IPS DF 4.7 (cell line): Measurements from ENCODE around the gene MYLK4.

Source experiments
- DNase-seq: peaks from one replicate; pipeline ENCODE4 v3.0.0-alpha.2; 2013; ENCODE audit warnings: low spot score; ENCODE audit errors: extremely low read depth

MYLK4 gene

DNA sequence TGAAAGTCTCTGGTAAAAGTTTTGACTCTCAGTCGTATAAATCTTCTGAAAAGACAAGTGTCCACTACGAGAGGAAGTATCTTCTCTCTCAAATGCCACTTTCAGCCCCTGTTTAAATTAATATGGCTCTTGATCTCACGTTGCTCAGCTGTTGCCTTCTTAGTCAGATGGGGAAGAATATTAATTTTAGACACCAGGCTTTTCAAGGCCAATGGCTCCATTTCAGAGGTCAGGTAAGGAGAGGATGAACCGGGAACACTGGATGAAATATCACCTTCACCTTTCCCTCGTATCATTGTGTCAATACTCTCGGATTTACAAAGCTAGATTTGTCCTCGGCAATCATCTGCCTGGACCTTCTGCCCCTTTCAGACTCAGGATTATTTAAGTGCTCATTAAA is at the start of gene MYLK4:
TSS of gene MYLK4 (minus strand) at position 91 of the 400 bp plus-strand sequence. CDS start 1,628 bp downstream, outside the sequence.
- no peak for DNase-seq

DNA sequence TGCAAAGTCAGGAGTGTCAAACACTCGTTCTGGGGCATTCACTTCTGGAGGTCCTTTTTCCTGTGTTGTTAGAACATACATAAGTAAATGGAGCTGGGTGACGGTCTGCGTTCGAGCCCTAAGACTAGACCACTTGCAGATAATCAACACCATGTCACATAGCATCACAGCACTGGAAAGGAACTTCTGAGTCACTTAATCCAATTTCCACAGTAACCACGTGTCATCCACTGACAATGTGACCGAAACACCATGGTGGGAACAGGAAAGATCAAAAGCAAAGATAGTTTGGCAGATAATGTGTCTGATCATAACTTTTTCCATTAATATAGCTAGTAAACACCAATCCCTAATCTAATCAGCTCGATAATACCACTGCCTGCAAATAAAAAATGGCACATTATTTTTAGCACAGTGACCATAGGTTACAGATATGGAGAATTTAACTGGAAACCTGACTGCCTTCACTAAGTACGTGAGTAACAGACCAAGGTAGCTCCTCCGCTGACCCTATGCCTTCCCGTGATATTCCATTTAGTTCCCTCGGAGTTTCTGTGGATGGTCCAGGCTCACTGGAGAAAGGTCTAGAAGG is 49.3 kb upstream of the MYLK4 start:
- no peak for DNase-seq

GRCh38 chr6:2798586-2799134 is 47.9 kb upstream of the MYLK4 start:
- no peak for DNase-seq

DNA sequence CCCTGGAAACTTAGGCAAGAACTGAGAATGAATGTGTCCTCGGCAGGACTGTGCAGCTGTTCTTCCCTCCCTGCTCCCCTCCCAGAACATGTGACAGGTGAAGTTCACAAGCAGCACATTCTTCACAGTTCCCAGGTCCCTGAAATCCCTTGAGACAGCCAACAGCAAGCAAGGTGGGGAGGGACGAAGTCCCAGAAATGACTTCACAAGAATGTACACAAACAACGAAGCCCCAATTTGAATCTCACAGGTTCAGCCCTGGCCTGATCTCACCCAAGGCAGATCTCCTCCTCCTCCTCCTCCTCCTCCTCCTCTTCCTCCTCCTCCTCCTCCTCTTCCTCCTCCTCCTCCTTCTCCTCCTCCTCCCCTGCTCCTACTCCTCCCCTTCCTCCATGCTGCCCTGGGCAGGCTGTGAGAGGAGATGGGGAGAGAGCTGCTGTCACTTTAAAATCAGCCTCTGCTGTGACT is 46.9 kb upstream of the MYLK4 start:
- DNase-seq: no peak

DNA sequence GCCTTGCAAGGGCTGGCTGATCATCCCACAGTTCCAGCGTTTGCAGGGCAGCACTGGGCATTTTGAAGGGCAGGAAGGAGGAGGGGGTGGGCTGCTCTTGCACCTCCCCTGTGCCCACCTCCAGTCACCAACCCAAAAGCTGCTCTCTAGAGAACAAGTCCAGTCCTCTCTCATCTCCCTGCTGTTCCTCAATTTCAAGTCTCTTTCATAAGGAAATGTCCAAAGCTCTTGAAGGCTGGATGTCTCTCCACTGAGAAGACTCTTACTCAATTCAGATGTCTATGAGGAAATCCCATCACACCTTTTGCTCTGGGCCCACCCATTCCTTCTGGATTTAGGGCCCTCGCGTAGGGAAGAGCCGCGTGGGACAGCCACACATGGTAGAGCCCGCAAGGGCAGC is 46.1 kb upstream of the MYLK4 start:
- no peak for DNase-seq

GRCh38 chr6:2795956-2796355 is 45.2 kb upstream of the MYLK4 start:
- no peak for DNase-seq

DNA sequence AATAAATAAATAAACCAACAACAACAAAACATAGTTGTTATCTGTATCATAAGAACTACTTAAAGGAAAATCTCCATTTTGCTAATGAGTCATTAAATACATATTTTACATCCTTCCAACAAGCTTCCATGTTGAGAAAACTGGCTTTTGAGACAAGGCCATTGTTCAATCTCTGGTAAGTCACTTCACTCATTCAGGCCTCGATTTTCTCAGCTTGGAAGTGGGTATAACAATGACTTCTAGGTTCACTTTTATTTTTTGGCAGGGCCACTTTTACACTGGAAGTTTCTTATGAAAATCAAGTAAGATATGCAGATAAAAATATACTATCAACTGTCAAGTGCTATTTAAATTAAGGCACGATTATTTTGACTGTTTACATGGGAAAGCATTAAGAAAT is 44.4 kb upstream of the MYLK4 start:
- no peak for DNase-seq

DNA sequence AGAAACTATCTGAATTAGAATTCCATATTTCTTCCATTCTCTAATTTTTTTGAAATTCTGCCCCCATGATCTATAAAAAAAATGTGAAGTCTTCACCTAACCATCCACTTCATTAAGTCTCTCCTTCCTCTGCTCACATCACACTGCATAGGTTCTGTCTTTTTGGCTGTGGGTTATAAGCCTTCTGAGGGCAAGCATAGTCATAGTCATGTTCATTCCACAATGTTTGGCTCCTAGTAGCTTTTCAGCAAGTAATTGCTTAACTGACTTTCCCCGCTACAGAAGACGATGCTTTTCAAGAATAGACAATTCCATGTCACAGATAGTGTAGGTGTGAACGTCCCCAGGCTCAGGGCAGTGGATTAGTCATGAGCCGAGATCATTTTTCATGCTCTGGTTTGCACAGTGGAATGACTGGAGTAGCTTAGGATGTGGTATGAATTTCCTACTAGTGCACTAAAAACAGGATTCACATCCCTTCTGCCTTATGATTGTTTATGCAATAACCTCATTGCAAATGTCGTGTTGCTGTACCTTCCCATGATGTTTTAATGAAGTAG is 43.5 kb upstream of the MYLK4 start:
- no peak for DNase-seq

DNA sequence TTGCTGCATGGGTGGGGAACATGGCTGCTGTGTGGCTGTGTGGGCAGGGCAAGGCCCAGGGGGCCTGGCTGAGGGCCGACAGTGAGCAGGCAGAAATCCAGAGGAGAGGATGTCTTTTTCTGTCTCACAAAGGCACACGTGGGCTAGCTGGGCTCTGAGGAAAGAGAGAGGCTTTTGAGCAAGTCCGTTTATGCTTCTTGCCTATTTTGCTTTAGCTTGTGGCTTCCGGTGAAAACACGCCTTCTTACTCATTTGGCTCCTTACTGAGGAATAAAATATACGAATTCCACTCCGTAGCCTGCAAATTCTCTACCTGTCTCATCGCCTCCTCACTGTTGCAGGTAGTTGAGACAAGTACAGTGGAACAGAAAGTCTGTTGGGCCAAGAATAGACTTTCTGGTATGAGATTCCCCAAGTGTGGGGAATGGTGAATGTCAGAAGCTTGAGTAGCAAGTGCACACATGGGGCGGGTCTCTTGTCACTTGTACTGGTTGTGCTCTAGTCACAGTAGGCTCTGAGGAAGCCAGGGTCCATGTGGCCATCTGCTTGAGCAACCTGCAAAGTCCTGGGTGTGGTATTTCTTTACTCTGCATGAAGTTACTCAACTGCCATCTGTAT is 42.9 kb upstream of the MYLK4 start:
- DNase-seq: no peak

GRCh38 chr6:2792330-2793110 is 41.8 kb upstream of the MYLK4 start:
- no peak for DNase-seq

- no peak for DNase-seq
Measured at GRCh38 chr6:2791450-2791974, 40.8 kb upstream of the MYLK4 start.

- DNase-seq: peak; percentile 56
Measured at GRCh38 chr6:2790588-2791449, 40.1 kb upstream of the MYLK4 start.

GRCh38 chr6:2786269-2786668 is 35.5 kb upstream of the MYLK4 start:
- no peak for DNase-seq

DNA sequence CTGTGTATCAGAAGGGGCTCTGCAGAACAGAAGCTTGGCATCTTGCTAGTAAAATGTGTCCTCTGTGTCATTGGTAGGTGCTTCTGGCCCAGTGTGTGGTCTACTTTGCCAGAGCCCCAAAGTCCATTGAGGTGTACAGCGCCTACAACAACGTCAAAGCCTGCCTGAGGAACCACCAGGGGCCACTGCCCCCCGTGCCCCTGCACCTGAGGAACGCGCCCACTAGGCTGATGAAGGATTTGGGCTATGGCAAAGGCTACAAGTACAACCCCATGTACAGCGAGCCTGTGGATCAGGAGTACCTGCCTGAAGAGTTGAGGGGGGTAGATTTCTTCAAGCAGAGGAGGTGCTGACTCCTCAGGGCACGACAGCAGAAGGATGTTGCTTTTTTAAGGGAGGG is 34.2 kb upstream of the MYLK4 start:
- DNase-seq: no peak

GRCh38 chr6:2784061-2784460 is 33.3 kb upstream of the MYLK4 start:
- no peak for DNase-seq

DNA sequence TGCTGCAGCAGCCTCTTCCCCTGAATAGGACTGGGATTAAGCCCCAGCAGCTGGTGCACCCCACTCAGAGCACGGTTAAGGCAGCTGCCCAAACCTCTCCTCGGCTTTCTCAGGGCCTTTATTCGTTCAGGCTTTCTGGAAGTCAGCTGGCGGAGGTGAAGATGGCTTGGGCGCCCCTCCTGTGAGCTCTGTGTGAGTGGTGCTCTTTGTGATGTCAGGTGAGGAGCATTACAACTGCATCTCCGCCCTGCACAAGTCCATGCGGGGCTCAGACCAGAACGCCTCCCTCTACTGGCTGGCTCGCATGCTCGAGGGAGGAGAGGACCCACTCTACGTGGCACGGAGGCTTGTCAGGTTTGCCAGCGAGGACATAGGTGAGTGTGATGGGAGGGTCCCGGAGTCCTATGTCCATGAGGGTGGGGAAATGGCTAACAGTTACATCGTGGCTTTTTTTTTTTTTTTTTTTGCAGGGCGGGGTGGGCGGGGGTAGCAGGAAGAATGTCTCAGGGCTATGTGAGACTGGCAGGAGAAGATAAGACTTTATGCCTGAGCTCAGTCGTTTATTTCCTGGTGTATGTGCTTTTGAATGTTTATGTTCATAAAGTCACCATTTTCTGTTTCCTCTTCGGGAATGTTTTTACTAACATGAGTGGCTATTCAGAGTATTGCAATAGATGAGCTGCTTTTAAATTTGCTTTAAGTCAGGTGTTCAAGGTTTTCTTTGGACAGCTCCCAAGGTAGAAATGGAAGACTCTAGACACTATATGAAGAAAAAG is 32.7 kb upstream of the MYLK4 start:
- no peak for DNase-seq

- no peak for DNase-seq
Measured at GRCh38 chr6:2782825-2783187, 32.1 kb upstream of the MYLK4 start.

DNA sequence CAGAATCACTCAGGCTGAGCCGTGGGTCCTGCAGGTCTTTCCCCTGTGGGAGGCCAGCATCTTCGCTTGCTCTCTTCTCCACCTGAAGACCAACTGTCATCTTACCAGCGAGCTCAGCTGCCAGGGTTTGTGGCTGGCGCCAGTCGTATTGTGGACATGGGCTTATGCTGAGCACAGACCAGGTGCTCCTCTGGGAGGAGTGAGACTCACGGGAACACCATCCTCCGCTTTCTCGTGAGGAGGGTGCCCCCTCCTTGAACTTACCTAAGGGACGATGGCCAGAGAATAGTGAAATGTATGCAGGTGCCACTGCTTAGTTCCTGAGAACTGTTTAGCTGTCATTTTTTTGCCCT is 31.6 kb upstream of the MYLK4 start:
- no peak for DNase-seq

DNA sequence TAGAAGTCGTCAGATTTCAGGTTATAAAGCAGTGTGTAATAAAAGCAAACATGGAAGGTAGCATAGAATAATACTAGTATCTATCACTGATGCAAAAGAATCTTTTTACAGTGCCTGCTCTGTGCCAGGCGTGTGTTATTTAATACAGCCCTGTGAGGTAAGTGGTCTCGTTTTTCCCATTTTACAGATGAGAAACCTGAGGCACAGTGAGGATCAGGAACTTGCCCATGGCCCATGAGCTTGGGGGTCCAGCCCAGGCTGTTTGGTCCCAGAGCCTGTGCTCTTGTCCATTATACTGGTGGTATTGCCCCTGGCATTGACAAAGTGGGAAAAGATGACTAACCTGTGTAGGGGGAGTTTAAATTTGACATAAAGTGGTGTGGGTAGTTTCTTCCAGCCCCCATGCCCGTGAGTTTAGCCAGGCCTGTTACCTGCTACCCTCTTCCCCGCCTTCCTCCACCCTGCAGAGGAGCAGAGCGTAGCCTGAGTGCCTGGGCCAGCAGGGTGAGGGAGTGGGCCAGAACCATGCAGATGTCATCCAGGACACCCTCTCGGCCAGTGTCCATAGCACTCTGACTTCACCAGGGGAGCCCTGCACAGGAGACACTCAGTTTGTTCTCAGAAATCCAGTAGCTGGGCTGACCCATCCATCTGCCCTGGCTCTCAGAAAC is 31.1 kb upstream of the MYLK4 start:
- DNase-seq: no peak
